Measurements from ENCODE around the gene CENPW.

GRCh38 chr6:126361832-126362440 is 22.0 kb downstream of the CENPW start:
- no peak for TF ChIP-seq POLR2A (IDR thresholded peaks at IDR 0.05; ENCODE audit: low read length)
- no peak for TF ChIP-seq GATA1 (IDR thresholded peaks at IDR 0.05; ENCODE audit: low read depth, low read length)

All from erythroblast (primary cell).